GM21786 (cell line): Measurements from ENCODE around the gene NDUFB2.
"Not testable (repeated sequence)": the region's sequence is repeated elsewhere in the genome, so short reads cannot be mapped to it uniquely, and the experiment has no call there.

Source experiments
- ATAC-seq: cut with Tn5 transposase; IDR thresholded peaks from one replicate; pipeline ENCODE4 v1.9.1; 2021; ENCODE audit not compliant: unreplicated experiment

Gene NDUFB2

GRCh38 chr7:140689199-140690152 is 7.0 kb upstream of the NDUFB2 start:
- no peak for ATAC-seq

- ATAC-seq, result no peak
Observed at GRCh38 chr7:140691376-140692045, 5.0 kb upstream of the NDUFB2 start.

GRCh38 chr7:140693849-140694248 is 2.7 kb upstream of the NDUFB2 start:
- ATAC-seq, result not testable (repeated sequence)

GRCh38 chr7:140694592-140694991 is 1.9 kb upstream of the NDUFB2 start:
- no peak for ATAC-seq

- no peak for ATAC-seq
Observed at GRCh38 chr7:140695381-140695780, 1.1 kb upstream of the NDUFB2 start.

DNA sequence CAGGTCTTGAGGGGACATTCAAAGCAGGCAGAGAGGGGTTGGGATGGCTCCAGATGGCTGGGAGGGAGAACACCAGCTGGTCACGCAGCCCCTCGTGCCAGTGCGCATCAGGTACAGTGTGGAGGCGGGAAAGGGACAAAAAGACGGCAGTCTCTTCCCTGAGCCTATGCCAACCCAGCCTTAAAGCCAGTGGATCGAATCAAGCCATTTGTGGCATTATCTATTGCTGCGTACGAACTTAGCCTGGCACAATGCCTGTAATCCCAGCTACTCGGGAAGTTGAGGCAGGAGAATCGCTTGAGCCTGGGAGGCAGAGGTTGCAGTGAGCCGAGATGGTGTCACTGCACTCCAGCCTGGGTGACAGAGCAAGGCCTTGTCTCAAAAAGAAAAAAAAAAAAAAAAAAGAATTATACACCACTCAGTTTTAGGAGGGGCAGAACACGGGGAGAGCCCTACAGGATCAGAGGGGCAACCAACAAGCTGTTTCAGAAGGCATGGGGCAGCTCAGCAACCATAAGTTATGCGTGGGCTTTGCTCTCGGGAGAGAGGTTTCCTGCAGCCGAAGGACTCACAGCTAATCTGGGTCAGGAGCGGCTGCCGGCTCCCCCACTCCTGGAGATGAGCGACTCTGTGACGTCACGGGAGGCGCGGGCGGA is 356 bp upstream of the NDUFB2 start:
- no peak for ATAC-seq

DNA sequence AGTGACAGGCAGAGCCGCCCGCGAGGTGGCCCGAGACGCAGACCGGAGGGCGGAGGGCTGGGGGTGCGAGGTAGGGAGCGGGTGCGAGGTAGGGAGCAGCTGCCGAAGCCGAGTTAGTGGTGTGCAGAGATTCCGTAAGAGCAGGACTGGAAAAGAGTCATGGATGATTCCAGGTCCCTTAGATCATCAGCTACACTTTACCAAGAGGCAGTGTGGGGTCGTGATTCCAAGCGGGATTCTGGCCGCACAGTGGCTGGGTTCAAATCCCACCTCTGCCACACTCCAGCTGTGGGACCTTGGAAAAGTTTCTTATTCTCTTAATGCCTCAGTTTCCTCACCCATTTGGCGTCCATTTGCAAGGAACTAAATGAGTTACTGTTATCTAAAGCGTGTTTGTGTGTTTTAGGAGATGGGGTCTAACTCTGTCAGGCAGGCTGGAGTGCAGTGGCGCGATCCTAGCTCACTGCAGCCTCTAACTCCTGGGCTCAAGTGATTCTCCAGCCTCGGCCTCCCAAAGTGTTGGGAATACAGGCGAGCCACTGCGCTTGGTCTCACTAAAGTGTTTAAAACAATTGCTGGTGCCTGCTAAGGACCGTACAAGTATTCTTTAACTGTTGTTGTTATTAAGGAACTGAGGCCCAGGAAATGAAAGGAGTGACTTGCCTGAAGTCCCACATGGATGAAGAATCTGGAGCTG is 1.1 kb downstream of the NDUFB2 start:
- ATAC-seq, result no peak

DNA sequence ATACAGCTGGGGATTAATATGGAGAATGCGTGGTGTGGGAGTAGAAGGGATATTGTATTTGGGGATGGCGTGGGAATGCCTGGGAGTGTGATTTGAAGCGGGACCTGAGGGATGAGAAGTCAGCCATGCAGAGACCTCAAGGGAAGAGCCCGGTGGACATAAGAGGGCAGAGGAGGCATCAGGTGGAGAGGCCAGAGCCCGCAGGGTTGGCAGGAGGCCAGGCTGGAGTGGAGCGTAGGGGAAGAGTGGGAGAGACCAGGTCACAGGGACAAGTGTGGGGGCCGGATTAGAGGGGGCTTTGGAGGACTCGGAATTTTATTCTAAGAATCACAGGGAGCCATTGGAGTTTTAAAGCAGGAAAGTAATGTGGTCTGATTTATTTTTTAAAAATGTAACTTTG is 2.0 kb downstream of the NDUFB2 start:
- no peak for ATAC-seq

DNA sequence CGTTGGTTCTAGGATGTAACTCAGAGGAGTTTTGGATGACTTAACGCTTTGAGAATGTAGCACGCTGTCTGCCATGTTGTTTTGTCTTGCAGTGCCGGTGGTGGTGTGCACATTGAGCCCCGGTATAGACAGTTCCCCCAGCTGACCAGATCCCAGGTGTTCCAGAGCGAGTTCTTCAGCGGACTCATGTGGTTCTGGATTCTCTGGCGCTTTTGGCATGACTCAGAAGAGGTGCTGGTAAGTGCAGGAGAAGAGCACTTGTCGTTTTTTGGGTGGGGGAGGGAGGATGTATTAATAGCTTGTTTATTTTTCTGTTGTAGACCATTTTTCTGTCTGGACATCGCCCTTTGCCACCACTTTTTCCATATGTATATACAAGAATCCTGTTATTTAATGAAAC is 6.3 kb downstream of the NDUFB2 start:
- no peak for ATAC-seq

GRCh38 chr7:140704205-140704604 is 7.7 kb downstream of the NDUFB2 start:
- ATAC-seq, result no peak

- ATAC-seq, result no peak
Observed at GRCh38 chr7:140707132-140707531, 10.6 kb downstream of the NDUFB2 start.

GRCh38 chr7:140708764-140709163 is 12.3 kb downstream of the NDUFB2 start:
- not testable (repeated sequence) for ATAC-seq

DNA sequence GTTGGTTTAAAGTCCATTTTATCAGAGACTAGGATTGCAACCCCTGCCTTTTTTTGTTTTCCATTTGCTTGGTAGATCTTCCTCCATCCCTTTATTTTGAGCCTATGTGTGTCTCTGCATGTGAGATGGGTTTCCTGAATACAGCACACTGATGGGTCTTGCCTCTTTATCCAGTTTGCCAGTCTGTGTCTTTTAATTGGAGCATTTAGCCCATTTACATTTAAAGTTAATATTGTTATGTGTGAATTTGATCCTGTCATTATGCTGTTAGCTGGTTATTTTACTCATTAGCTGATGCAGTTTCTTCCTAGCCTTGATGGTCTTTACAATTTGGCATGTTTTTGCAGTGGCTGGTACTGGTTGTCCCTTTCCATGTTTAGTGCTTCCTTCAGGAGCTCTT is 15.9 kb downstream of the NDUFB2 start:
- ATAC-seq, result not testable (repeated sequence)

- no peak for ATAC-seq
Observed at GRCh38 chr7:140714331-140715040, 18.0 kb downstream of the NDUFB2 start.

DNA sequence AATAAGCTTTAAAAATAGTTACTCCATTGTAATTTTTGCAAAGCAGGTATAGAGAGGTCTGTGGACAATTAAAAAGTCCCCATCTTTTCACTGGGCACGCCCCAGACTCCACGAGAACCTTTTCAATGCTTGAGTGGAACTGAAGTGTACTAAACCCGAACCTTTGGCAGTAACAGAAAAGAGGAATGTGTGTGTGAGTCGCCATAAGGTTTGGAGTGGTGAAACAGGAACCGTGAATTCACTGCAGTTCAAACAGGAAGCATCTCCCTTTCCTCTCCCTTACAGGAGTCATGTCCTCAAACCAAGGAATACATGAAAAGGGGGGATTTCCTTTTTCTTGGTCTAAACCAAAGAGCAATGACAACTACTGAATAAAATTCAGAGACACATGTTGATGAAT is 23.2 kb downstream of the NDUFB2 start:
- no peak for ATAC-seq

DNA sequence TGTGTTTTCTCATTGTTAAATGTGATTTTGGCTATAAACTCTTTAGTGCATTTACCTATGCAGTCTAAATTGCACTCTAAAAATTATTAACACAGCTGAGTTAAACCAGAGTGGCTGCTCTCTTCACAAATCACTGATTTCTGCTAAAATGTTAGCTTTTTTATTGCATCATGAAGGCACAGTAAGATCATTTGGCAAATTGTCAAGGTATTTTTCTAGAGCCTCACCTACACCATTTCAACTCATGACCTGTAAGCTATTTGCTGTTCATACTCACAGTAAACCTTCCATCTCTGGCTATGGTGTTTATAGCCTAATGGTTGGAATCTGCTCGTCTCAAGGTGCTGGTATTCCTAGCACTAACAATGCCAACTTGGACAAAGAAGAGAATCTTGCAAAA is 25.7 kb downstream of the NDUFB2 start:
- no peak for ATAC-seq

- no peak for ATAC-seq
Observed at GRCh38 chr7:140723006-140723405, 26.5 kb downstream of the NDUFB2 start.

DNA sequence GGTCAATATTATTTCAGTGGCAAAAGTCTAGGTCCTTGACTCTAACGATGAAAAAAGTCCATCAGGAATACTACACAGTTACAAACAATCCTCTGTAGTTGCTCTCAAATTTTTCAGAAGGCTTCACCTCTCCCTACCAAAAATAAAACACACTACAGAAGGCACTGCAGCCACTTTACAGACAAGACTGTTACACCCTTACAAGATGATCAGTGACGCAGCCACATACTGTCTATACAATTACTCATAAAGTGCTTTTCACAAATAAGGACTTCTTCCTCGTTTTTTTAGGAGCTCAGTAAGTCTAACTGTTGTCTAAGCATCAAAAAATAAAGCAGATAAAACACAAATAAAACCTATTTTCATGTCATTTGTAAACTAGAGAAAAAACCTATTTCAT is 27.1 kb downstream of the NDUFB2 start:
- ATAC-seq, result no peak

GRCh38 chr7:140724706-140725105 is 28.2 kb downstream of the NDUFB2 start:
- no peak for ATAC-seq

DNA sequence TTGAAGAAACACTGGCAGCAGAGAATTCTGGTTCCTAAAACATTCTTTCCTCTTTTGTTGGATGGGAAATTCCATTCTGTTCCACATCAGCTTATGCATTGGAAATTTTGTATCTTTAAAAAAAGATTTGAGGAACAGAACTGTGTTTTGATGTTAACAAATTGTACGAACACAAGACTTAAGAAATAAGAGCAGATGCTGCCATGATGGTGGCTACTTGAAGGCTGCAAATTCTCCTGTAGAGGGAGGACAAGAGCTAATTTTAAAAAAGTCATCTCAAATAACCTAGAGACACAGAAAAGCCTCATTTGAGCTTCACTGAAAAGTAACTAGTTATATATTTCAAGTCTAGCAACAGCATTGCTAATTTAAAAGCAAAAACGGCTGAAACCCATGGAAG is 29.8 kb downstream of the NDUFB2 start:
- ATAC-seq, result no peak

- no peak for ATAC-seq
Observed at GRCh38 chr7:140732416-140732815, 35.9 kb downstream of the NDUFB2 start.
